Right ventricle myocardium superior (tissue), 1 donor: Measurements from ENCODE around the gene FOXL3. TPM values are rescaled to one million over a fixed set of nuclear protein-coding genes. Genes with fewer than 3 reads are reported as not detected.
A peak's percentile ranks its signal among the peaks of the same experiment; 100 is the strongest.
"Not testable (repeated sequence)": the region's sequence is repeated elsewhere in the genome, so short reads cannot be mapped to it uniquely, and the experiment has no call there.

ENCODE experiments used
- ATAC-seq: fragments of 200-7000 bp; cut with Tn5 transposase; one replicate; pipeline ENCODE4 v1.9.1; 2020; ENCODE audit warnings: mild to moderate bottlenecking; ENCODE audit not compliant: poor library complexity
- DNase-seq: peaks from one replicate; pipeline ENCODE4 v3.0.0-alpha.2; 2020
- intact Hi-C: fragments of 100-400 bp; cut with DNase I; formaldehyde crosslinking; loops from one replicate; pipeline ENCODE4 v1.11.2; 2022
- total RNA-seq: library from RNA; stranded (reverse); fragmentation: NEBNext Ultra II Directional; extraction: Animal tissue kit (Norgen Biotek cat#: 25700); gene quantifications from one replicate; pipeline ENCODE4 v1.2.1, GENCODE V29; 2021
- donor health status: DM: no; HTN: yes; CAD: no; lungs with severe emphysema.

Gene FOXL3
- total RNA-seq, 1 donor from 2014 or later: not detected

GRCh38 chr7:253581-254336 is 36.2 kb upstream of the FOXL3 start:
- intact Hi-C loops: no loop called here
- DNase-seq (peak; percentile 19), ATAC-seq (no peak)

DNA sequence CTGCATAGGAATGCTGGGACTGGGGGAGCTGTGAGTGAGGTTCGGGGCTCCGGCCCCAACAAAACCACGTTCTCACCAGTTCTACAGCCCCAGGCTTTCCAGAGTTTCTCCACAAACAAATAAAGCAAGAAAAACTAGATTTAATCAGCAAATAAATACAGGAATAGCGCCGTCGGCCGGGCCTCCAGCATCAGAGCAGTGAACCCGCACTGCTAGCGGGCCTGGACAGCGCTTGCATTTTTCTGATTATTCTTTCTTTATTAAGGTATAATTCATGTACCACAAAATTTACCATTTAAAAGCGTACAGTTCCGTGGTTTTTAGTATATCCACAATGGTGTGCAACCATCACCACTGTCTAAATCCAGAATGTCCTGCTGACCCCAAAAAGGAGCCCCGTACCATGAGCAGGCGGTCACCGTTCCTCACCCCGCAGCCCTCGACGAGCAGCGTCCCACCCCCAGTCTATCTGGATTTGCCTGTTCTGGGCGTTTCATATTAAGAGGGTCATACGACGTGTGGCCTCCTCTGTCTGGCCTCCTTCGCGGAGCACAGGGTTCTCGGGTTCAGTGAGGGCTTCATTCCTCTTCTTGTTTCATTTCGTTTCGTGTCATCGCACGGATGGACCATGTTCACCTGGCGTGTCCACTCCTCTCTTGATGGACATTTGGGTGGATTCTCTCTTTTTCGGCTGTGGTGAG is 35.5 kb upstream of the FOXL3 start:
- ATAC-seq (no peak), DNase-seq (peak; percentile 31)
- intact Hi-C loops: no loop called here

DNA sequence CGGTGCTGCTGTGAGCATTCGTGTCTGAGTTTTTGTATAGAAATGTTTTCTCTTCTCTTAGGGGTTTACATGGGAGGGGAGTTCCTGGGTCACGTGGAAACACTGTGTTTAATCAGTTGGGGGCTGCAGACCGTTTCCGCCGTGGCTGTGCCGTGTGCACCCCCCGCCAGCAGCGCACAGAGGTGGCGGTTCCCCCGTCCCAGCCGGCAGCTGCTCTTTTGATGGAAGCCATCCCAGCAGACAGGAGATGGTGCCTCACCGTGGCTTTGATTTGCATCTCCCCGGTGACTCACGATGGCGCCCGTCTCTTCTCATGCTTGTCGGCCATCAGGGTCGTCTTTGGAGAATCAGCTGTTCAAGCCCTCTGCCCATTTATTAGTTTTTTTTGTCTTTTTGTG is 34.9 kb upstream of the FOXL3 start:
- intact Hi-C loops: no loop called here
- DNase-seq (peak; percentile 29), ATAC-seq (no peak)

- DNase-seq (peak; percentile 42), ATAC-seq (no peak)
- intact Hi-C loops: no loop called here
These were observed 34.1 kb upstream of the FOXL3 start for GRCh38 chr7:255721-256361.

- ATAC-seq (no peak), DNase-seq (peak; percentile 37)
- intact Hi-C loops: no loop called here
These were observed 33.5 kb upstream of the FOXL3 start for GRCh38 chr7:256461-256940.

- intact Hi-C loops: no loop called here
- DNase-seq (no peak), ATAC-seq (no peak)
These were observed 32.9 kb upstream of the FOXL3 start for GRCh38 chr7:256981-257646.

- intact Hi-C loops: no loop called here
- DNase-seq (peak; percentile 27), ATAC-seq (no peak)
These were observed 32.4 kb upstream of the FOXL3 start for GRCh38 chr7:257647-257992.

DNA sequence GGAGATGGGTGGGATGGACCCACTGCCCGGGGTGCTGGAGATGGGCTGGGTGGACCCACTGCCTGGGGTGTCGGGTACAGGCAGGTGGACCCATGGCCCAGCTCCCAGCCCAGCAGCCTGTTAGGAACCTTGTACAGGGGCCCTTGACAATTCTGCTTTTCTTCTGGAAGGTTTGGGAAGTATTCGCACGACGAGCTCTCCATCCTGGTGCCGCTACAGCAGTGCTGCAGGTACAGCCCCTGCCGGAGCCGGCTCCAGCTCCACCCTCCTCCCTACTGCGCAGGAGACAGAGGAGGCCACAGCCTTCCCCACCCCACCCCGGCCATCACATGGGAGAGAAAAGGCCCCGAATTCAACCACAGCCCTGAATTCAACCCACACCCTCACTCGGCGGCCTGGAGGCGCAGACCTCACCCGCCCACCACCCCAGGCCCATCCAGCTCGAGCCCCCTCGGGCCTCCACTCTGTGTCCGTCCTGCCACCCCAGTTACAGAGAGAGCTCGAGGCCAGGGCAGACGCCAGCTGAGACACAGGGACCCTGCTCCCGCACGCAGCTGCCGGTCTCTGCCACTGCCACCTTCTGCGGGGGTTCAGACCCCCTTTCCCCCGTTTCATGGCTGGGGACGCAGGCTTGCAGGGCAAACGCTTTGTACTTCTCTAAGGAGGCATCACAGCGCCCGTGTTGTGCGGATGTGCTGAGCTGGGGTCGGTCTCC is 31.3 kb upstream of the FOXL3 start:
- intact Hi-C loops: no loop called here
- no peak for ATAC-seq
- peak; percentile 39 for DNase-seq

- intact Hi-C loops: no loop called here
- no peak for ATAC-seq
These were observed 30.8 kb upstream of the FOXL3 start for GRCh38 chr7:259191-259505.

GRCh38 chr7:259751-260405 is 30.1 kb upstream of the FOXL3 start:
- intact Hi-C loops: no loop called here
- DNase-seq: peak; percentile 36
- no peak for ATAC-seq

More at GRCh38 chr7:259191-259505, 30.8 kb upstream of the FOXL3 start:
- DNase-seq: no peak

DNA sequence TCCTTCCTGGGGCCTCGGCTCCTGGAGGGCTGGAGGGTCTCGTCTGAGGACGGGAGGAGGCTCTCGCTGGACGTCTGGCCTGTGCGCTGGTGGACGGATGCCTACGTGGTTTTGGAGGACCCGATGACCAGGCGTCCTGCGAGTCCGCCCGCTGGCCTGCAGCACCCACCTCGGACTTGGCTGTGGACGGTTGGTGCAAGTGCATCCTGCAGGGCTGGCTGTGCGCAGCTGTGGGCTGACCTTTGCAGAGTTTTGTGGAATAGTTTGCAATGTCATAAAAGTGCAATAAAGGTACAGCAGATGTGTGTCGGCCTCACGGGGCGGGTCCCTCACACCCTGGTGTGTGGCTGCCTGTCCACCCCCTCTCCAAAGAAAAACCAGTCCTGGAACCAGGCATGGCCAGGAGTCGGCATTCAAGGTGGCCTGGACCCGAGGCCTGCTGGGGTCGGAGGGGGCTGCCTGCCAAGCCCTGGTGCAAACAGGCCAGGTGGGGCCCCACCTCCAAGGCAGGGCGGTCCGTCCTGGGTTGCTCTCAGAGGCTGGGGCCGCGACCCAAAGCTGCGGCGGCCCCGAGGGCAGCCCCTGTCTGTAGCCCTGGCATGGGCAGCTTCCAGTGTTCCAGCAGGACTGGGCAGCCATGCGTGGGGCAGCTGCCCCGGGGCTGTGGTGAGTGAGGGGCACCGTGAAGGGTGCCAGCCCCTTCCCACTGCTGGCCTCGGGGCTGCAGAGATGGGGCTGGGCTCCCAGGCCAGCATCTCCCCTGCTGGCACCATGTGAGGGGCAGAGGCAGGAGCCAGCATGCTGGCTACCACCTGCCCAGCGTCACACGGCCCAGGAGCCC is 29.3 kb upstream of the FOXL3 start:
- DNase-seq: peak; percentile 39
- no peak for ATAC-seq
- intact Hi-C loops: no loop called here

- DNase-seq (peak; percentile 40), ATAC-seq (no peak)
- intact Hi-C loops: no loop called here
These were observed 28.4 kb upstream of the FOXL3 start for GRCh38 chr7:261341-262250.

DNA sequence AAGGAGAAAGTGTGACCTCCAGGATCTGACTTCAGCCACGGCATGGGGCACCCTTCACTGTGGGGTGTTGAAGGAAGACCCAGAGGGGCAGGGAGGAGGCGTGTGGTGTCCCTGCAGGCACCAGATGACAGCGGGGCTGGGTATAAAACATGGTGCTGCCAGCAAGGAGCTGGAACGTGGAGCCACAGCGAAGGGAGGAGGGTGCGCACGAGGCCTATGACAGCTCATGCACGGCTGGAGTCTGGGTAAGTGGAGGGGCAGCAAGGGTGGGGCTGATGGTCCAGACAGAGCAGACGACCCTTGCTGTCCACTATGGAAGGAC is 27.8 kb upstream of the FOXL3 start:
- peak; percentile 26 for DNase-seq
- intact Hi-C loops: no loop called here
- ATAC-seq: no peak

DNA sequence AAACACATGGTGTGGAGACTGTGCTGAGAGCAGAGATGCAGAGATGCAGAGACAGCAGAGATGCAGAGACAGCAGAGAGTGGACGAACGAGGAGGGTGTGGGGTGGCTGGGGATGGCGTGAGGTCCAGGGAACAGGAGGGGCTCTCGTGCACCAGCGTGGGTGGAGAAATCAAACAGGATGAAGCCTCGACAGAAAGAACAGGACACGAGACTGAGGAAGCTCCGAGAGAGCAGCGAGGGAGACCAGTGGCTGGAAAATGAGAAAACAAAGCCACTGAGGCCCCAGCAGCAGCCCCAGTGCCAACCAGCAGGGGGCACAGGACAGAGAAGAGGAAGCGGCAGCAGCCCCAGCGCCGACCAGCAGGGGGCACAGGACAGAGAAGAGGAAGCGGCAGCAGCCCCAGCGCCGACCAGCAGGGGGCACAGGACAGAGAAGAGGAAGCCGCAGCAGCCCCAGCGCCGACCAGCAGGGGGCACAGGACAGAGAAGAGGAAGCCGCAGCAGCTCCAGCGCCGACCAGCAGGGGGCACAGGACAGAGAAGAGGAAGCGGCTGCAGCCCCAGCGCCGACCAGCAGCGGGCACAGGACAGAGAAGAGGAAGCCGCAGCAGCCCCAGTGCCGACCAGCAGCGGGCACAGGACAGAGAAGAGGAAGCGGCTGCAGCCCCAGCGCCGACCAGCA is 27.2 kb upstream of the FOXL3 start:
- intact Hi-C loops, ATAC-seq: not testable (repeated sequence)

GRCh38 chr7:263483-264351 is 26.3 kb upstream of the FOXL3 start:
- ATAC-seq, intact Hi-C loops: not testable (repeated sequence)
- DNase-seq: peak; percentile 57

More for the DNA sequence above, 27.2 kb upstream of the FOXL3 start:
- peak; percentile 20 for DNase-seq
